Tibial nerve (tissue), 4 donors: Measurements from ENCODE around the gene VPS26C. TPM values are rescaled to one million over a fixed set of nuclear protein-coding genes. Genes with fewer than 3 reads are reported as not detected.

Experiments
- DNase-seq, 2 donors: peaks; one replicate each; pipeline ENCODE4 v3.0.0-alpha.2; 2019; ENCODE audit warnings: low spot score in 2 of 2
- H3K27ac ChIP-seq, 4 donors: fragments of 200-600 bp; sonication (generic) in 3 of 4; one replicate each; pipeline ENCODE4 v1.5.1; 2017 to 2019; ENCODE audit warnings: mild to moderate bottlenecking in 1 of 4
- H3K27me3 ChIP-seq, 2 donors: fragments of 200-600 bp; sonication (generic) in 1 of 2; one replicate each; pipeline versions ENCODE4 v1.5.1 to v1.6.0; 2017 to 2019
- H3K36me3 ChIP-seq, 3 donors: fragments of 200-600 bp; sonication (generic); one replicate each; pipeline ENCODE4 v1.5.1; 2018 to 2019
- H3K4me1 ChIP-seq, 4 donors: fragments of 200-600 bp; sonication (generic) in 3 of 4; one replicate each; pipeline ENCODE4 v1.5.1; 2017 to 2019
- H3K4me3 ChIP-seq, 4 donors: fragments of 200-600 bp; sonication (generic) in 3 of 4; one replicate each; pipeline ENCODE4 v1.5.1; 2017 to 2019; ENCODE audit warnings: mild to moderate bottlenecking in 1 of 4, moderate library complexity in 1 of 4
- H3K9me3 ChIP-seq, 4 donors: fragments of 200-600 bp; sonication (generic) in 3 of 4; one replicate each; pipeline ENCODE4 v1.5.1; 2017 to 2019
- EP300 ChIP-seq, 2 donors: sonication (generic); formaldehyde crosslinking; IDR thresholded peaks; one replicate each; pipeline ENCODE4 v1.6.1; 2017; ENCODE audit warnings: antibody characterized with exemption in 2 of 2, mild to moderate bottlenecking in 1 of 2
- POLR2A ChIP-seq, 2 donors: fragments of 450-650 bp; IDR thresholded peaks; one replicate each; pipeline ENCODE4 v1.6.1; 2017; ENCODE audit warnings: antibody characterized with exemption in 2 of 2, mild to moderate bottlenecking in 2 of 2, moderate library complexity in 2 of 2
- WGBS, 2 donors: methylation state at CpG; one replicate each; pipeline ENCODE4 v1.1.5; 2018; 5-methylcytosine and 5-hydroxymethylcytosine counted together
- total RNA-seq, 4 donors: library from RNA; depleted of rRNA; stranded (reverse); fragments of >200 nt; gene quantifications; one replicate each; pipeline ENCODE4 v1.1.0, GENCODE V29; 2016
- TF ChIP-seq, protein P1 (sequence below), 5 experiments: fragments of 200-600 bp in 3 of 5; fragments of 450-650 bp in 2 of 5; sonication (generic) in 3 of 5; IDR thresholded peaks; one replicate each; pipeline ENCODE4 v1.5.1; 2016 to 2019; ENCODE audit warnings: antibody characterized with exemption in 5 of 5, mild to moderate bottlenecking in 3 of 5, moderate library complexity in 2 of 5

Gene VPS26C
- total RNA-seq, 4 donors from 2014 or later: 34.7 to 55.8 (median 51.6) TPM

DNA sequence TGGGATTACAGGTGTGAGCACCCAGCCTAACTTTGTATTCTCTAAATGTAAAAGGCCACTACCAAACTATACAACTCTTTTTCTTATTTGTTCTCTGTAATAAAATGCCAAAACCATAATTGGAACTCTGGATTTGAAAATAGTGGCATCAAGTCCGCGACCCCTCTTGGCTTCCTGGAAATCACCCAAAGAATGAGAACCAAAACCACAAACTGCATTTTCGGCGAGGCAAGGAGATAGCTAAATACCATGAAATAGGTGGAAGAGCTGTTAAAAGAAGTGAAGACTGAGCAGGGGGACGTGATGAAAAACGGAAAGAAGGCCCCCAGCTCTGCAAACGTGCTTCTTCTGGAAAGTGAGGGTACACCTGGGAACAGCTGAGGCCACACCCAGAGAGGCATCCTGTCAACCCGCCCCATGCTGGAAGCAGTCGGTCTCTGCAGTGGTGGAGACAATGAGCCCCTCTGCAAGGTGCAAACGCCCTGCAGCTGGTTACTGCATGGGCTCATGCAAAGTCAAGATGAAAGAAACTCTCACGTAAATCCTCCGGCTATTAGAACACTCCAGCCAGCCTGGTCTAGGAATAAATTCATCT, 22.5 kb downstream of the VPS26C start:
- DNase-seq: no peak

DNA sequence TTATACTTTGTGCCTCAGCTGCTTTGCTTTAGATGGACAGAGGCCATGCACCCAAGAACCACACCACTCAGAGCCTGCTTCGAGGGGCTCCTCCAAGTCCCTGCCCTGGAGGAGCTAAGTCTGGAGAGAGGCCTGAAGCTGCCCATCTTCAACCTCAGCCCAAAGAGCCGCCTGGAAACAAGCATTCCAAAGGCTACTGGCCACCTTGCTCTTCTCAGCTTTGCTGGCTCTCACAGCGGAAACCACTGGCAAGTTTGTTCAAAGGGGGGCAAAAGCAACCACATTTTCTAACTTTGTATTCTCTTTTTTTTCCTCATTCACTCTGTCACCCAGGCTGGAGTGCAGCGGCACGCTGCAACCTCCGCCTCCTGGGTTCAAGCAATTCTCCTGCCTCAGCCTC, 23.2 kb downstream of the VPS26C start:
- Histone ChIP-seq H3K4me1 (peaks cover 0 to 16% (median 1%) of the 10 kb centered on the region in 4 donors), H3K27me3 (no peaks in the 10 kb centered on the region), H3K27ac (no peak overlapping the region), H3K36me3 (peaks cover 0 to 14% (median 0%) of the 10 kb centered on the region in 3 donors), H3K9me3 (no peaks in the 10 kb centered on the region), H3K4me3 (no peak overlapping the region)
- DNase-seq: no peak
- TF ChIP-seq EP300 (IDR thresholded peaks at IDR 0.05) (no peak), POLR2A (IDR thresholded peaks at IDR 0.05) (no peak)
- TF ChIP-seq, protein P1, sequence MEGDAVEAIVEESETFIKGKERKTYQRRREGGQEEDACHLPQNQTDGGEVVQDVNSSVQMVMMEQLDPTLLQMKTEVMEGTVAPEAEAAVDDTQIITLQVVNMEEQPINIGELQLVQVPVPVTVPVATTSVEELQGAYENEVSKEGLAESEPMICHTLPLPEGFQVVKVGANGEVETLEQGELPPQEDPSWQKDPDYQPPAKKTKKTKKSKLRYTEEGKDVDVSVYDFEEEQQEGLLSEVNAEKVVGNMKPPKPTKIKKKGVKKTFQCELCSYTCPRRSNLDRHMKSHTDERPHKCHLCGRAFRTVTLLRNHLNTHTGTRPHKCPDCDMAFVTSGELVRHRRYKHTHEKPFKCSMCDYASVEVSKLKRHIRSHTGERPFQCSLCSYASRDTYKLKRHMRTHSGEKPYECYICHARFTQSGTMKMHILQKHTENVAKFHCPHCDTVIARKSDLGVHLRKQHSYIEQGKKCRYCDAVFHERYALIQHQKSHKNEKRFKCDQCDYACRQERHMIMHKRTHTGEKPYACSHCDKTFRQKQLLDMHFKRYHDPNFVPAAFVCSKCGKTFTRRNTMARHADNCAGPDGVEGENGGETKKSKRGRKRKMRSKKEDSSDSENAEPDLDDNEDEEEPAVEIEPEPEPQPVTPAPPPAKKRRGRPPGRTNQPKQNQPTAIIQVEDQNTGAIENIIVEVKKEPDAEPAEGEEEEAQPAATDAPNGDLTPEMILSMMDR (IDR thresholded peaks at IDR 0.05): no peak
- 94 to 95% methylated on average over 6 of the region's 6 CpGs for WGBS, 2 donors

More for the DNA sequence above, 22.5 kb downstream of the VPS26C start:
- Histone ChIP-seq H3K27ac (no peak overlapping the region), H3K4me1 (peaks cover 0 to 23% (median 4%) of the 10 kb centered on the region in 4 donors), H3K4me3 (no peak overlapping the region), H3K9me3 (no peaks in the 10 kb centered on the region), H3K27me3 (no peaks in the 10 kb centered on the region), H3K36me3 (peaks cover 0 to 9% (median 0%) of the 10 kb centered on the region in 3 donors)
- TF ChIP-seq, protein P1 (IDR thresholded peaks at IDR 0.05): no peak
- TF ChIP-seq EP300 (IDR thresholded peaks at IDR 0.05): no peak
- TF ChIP-seq POLR2A (IDR thresholded peaks at IDR 0.05): no peak
- WGBS, 2 donors: 77 to 78% methylated on average over 12 of the region's 12 CpGs

DNA sequence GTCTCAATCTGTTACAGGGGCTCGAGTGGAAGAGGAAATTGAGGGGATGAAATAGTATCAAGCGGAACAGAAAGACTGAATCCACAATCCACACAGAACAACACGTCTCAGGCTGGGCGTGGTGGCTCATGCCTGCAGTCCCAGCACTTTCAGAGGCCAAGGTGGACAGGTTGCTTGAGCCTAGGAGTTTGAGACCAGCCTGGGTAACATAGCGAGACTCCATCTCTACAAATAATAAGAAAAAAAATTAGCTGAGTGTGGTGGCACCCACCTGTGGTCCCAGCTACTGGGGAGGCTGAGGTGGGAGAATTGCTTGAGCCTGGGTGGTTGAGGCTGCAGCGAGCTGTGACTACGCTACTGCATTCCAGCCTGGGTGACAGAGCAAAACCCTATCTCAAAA, 25.7 kb downstream of the VPS26C start:
- 88 to 92% methylated on average over 7 of the region's 7 CpGs for WGBS, 2 donors
- TF ChIP-seq, protein P1 (IDR thresholded peaks at IDR 0.05): no peak
- TF ChIP-seq POLR2A (IDR thresholded peaks at IDR 0.05) (no peak), EP300 (IDR thresholded peaks at IDR 0.05) (no peak)
- Histone ChIP-seq H3K36me3 (peaks cover 0 to 39% (median 0%) of the 10 kb centered on the region in 3 donors), H3K4me1 (peaks cover 0 to 17% (median 0%) of the 10 kb centered on the region in 4 donors), H3K27ac (no peak overlapping the region), H3K27me3 (no peaks in the 10 kb centered on the region), H3K4me3 (no peak overlapping the region), H3K9me3 (no peaks in the 10 kb centered on the region)
- DNase-seq: no peak

DNA sequence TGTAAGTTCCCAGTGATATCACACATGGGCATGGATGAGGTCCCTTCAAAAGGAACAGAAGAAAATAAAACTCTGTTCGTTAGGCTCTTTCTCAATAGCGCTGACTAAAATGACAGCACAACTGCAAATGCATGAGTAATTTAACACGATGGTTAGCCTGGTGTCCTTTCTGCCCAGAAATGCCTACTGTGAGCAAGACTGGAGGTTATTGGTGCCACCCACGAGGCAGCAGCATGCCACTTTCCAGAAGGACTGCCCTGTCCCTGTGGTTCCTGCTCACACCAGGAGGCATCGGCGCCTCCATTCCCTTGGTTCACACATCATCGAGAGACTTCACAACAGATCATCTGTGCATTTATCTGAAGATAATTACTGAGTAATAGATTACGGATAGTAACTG, 26.2 kb downstream of the VPS26C start:
- H3K27me3 ChIP-seq: no peaks in the 10 kb centered on the region
- no peaks in the 10 kb centered on the region for H3K9me3 ChIP-seq
- DNase-seq: no peak
- no peak overlapping the region for H3K4me3 ChIP-seq
- no peak overlapping the region for H3K27ac ChIP-seq
- H3K36me3 ChIP-seq: peaks cover 0 to 41% (median 0%) of the 10 kb centered on the region in 3 donors
- WGBS, 2 donors: 90 to 92% methylated on average over 8 of the region's 8 CpGs
- TF ChIP-seq, protein P1 (IDR thresholded peaks at IDR 0.05): no peak
- TF ChIP-seq POLR2A (IDR thresholded peaks at IDR 0.05) (no peak), EP300 (IDR thresholded peaks at IDR 0.05) (no peak)
- peaks cover 0 to 17% (median 0%) of the 10 kb centered on the region in 4 donors for H3K4me1 ChIP-seq

DNA sequence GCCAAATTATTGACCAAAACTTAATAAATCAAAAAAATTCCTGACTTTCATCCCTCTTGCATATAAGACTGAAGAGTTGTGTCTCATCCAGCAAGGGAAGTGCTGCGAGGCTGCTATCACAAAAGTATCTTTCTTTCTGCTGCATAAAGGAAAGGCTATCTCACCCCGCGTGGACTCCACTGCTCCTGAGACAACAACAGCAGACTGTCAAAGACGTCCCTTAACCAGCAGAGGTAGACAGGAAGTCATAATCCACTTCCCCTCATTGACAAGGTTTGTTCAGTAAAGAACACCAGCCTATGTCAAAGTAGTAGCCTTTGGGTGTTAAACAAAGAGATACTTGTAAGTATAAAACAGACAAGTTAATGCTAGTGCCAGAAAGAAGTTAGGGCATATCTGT, 29.4 kb downstream of the VPS26C start:
- 37 to 39% methylated on average over 4 of the region's 4 CpGs for WGBS, 2 donors

More for the DNA sequence above, 29.4 kb downstream of the VPS26C start:
- Histone ChIP-seq H3K9me3 (no peaks in the 10 kb centered on the region), H3K36me3 (peaks cover 0 to 67% (median 0%) of the 10 kb centered on the region in 3 donors), H3K4me3 (no peak overlapping the region), H3K27ac (no peak overlapping the region), H3K4me1 (peaks cover 0 to 4% (median 0%) of the 10 kb centered on the region in 4 donors), H3K27me3 (no peaks in the 10 kb centered on the region)
- no peak for DNase-seq
- TF ChIP-seq, protein P1 (IDR thresholded peaks at IDR 0.05): no peak
- TF ChIP-seq POLR2A (IDR thresholded peaks at IDR 0.05): no peak
- no peak for TF ChIP-seq EP300 (IDR thresholded peaks at IDR 0.05)
